Loucy (cell line): ENCODE measurements around the gene OLAH.

ENCODE experiments used
- H2AFZ ChIP-seq: fragments of 200-600 bp; sonication (generic); 2 replicates; pipeline ENCODE4 v1.6.0; 2016; ENCODE audit warnings: antibody characterized with exemption, mild to moderate bottlenecking, low read length, moderate library complexity
- H3F3A ChIP-seq: fragments of 200-600 bp; 2 replicates; pipeline ENCODE4 v1.6.0; 2016; ENCODE audit warnings: antibody characterized with exemption, low read depth, mild to moderate bottlenecking
- H3K27me3 ChIP-seq: fragments of 200-600 bp; sonication (generic); 2 replicates; pipeline ENCODE4 v1.6.1; 2014; ENCODE audit warnings: low read length, mild to moderate bottlenecking; ENCODE audit not compliant: insufficient read depth, poor library complexity, severe bottlenecking
- H3K36me3 ChIP-seq: fragments of 200-600 bp; sonication (generic); 2 replicates; pipeline ENCODE4 v1.6.1; 2016; ENCODE audit warnings: low read length; ENCODE audit not compliant: insufficient read depth
- H3K4me1 ChIP-seq: fragments of 200-600 bp; sonication (generic); 2 replicates; pipeline ENCODE4 v1.5.1; 2014; ENCODE audit warnings: low read length, mild to moderate bottlenecking; ENCODE audit not compliant: insufficient read depth, poor library complexity, severe bottlenecking
- H3K4me2 ChIP-seq: fragments of 200-600 bp; sonication (generic); 2 replicates; pipeline ENCODE4 v1.6.0; 2014; ENCODE audit warnings: antibody characterized with exemption, low read length, low read depth, mild to moderate bottlenecking; ENCODE audit not compliant: poor library complexity, severe bottlenecking
- H3K4me3 ChIP-seq: fragments of 200-600 bp; sonication (generic); 2 replicates; pipeline ENCODE4 v1.5.1; 2014; ENCODE audit warnings: low read length, mild to moderate bottlenecking, mixed read lengths; ENCODE audit not compliant: poor library complexity, severe bottlenecking
- H3K79me2 ChIP-seq: fragments of 200-600 bp; sonication (generic); 2 replicates; pipeline ENCODE4 v1.6.1; 2014; ENCODE audit warnings: low read length; ENCODE audit not compliant: insufficient read depth
- H3K9ac ChIP-seq: fragments of 200-600 bp; sonication (generic); 2 replicates; pipeline ENCODE4 v1.6.0; 2014; ENCODE audit warnings: mild to moderate bottlenecking, low read depth, low read length, moderate library complexity; ENCODE audit not compliant: poor library complexity, severe bottlenecking
- H3K9me2 ChIP-seq: fragments of 200-600 bp; sonication (generic); replicated peaks from 2 replicates; pipeline ENCODE4 v1.6.1; 2016; ENCODE audit warnings: low read depth, low read length, mixed read lengths
- H3K9me3 ChIP-seq: fragments of 200-600 bp; sonication (generic); 2 replicates; pipeline ENCODE4 v1.6.1; 2014; ENCODE audit warnings: mild to moderate bottlenecking, antibody characterized with exemption, low read length, low read depth; ENCODE audit not compliant: insufficient read depth
- H4K20me1 ChIP-seq: fragments of 200-600 bp; sonication (generic); 2 replicates; pipeline ENCODE4 v1.6.0; 2014; ENCODE audit warnings: antibody characterized with exemption, low read length, mild to moderate bottlenecking; ENCODE audit not compliant: insufficient read depth, poor library complexity, severe bottlenecking
- EZH2phosphoT487 ChIP-seq: fragments of 200-600 bp; IDR thresholded peaks from 2 replicates; pipeline ENCODE4 v1.6.1; 2018; ENCODE audit warnings: antibody characterized with exemption, mild to moderate bottlenecking, moderate library complexity, borderline replicate concordance
- TF ChIP-seq, protein P1 (sequence below): fragments of 200-600 bp; sonication (generic); conservative IDR thresholded peaks from 2 replicates; pipeline ENCODE4 v1.5.1; 2014; ENCODE audit warnings: mild to moderate bottlenecking, antibody characterized with exemption, low read length

Gene OLAH

DNA sequence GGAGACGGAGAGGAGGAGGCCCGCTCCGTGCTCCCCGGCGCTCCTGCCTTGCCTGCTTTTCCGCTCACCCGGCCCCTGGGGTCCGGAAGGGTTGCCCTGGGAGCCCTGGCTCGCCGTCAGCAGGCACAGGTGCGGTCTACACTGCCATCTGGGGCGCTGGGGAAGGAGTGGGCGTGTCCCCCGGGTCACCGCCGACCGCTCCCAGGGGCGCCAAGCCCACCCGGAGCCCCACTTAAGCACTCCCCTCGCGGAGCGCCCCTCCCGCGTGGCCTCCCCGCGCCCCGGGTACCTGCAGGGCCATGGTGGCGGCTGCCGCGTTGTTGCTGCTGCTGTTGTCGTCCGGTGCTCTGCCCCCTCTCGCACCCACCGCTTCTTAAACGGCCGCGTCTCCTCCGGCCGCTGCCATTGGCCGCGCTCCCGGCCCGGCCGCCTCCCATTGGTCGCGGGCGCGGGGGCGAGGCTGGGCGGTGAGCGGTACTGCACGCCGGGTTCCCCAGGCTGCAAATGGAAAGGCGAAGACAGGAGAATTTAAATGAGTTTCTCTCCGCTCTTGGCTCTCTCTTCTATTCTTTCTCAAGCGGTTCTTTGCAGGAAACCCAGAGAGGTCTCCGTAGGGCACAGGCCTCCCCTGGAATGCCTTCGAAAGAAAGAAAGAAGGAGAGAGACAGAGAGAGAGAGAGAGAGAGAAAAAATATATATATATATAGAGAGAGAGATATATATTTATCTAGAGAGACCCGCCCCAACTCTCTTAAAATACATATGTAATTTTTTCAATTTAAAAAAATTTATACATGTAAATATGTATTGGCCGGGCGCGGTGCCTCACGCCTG lies 44.9 kb downstream of the OLAH start, which contains the start of gene ACBD7:
TSS of gene ACBD7 (minus strand) at position 349 of the 834 bp plus-strand sequence. CDS start at position 301, 48 bp downstream.
- Histone ChIP-seq H3K36me3 (no peaks in the 10 kb centered on the region), H3K9me3 (no peaks in the 10 kb centered on the region), H4K20me1 (no peaks in the 10 kb centered on the region), H3K9me2 (no peaks in the 10 kb centered on the region), H3K4me1 (peaks cover 36% of the 10 kb centered on the region), H3K4me2 (peak within 1 kb of the TSS; percentile 81), H2AFZ (peak within 1 kb of the TSS; percentile 89), H3K9ac (peak within 1 kb of the TSS; percentile 77), H3K79me2 (peaks cover 32% of the 10 kb centered on the region), H3K4me3 (peak within 1 kb of the TSS; percentile 82), H3K27me3 (no peaks in the 10 kb centered on the region), H3F3A (0 out of 2 replicates have a peak, but pooled peaks cover 2% of the 10 kb centered on the region)
- TF ChIP-seq EZH2phosphoT487: no peak
- TF ChIP-seq, protein P1, sequence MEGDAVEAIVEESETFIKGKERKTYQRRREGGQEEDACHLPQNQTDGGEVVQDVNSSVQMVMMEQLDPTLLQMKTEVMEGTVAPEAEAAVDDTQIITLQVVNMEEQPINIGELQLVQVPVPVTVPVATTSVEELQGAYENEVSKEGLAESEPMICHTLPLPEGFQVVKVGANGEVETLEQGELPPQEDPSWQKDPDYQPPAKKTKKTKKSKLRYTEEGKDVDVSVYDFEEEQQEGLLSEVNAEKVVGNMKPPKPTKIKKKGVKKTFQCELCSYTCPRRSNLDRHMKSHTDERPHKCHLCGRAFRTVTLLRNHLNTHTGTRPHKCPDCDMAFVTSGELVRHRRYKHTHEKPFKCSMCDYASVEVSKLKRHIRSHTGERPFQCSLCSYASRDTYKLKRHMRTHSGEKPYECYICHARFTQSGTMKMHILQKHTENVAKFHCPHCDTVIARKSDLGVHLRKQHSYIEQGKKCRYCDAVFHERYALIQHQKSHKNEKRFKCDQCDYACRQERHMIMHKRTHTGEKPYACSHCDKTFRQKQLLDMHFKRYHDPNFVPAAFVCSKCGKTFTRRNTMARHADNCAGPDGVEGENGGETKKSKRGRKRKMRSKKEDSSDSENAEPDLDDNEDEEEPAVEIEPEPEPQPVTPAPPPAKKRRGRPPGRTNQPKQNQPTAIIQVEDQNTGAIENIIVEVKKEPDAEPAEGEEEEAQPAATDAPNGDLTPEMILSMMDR: 0 out of 2 replicates have a peak, but pooled peaks have one; percentile 10

- no peak overlapping the region for H3K9ac ChIP-seq
- H3K79me2 ChIP-seq: peaks cover 15% of the 10 kb centered on the region
- no peaks in the 10 kb centered on the region for H3K27me3 ChIP-seq
These were observed 47.7 kb downstream of the OLAH start for GRCh38 chr10:15091418-15091817.

DNA sequence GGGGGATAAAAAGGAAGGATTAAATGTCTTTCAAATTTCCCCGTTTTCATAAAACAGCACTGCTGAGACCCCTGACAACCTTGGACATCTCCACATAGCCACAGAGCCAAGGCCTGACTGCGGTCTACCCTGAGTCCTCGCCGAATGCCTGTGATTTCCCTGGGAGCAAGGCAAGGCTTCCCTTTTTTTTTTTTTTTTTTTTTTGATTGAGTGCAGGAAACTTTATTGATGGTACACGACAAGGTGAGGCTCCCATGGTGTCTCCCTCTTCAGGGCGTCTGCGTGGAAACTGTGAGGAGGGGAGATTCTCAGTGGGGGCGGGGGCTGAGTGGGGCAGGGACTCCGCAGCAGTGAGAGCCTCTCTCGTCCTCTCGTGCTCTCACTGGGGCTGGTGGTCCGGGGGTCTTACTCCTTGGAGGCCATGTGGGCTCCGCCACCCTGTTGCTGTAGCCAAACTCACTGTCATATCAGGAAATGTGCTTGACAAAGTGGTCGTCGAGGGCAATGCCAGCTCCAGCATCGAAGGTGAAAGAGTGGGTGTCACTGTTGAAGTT lies 49.2 kb downstream of the OLAH start:
- H3K4me1 ChIP-seq: peaks cover 4% of the 10 kb centered on the region
- TF ChIP-seq, protein P1: no peak
- TF ChIP-seq EZH2phosphoT487: no peak
- no peaks in the 10 kb centered on the region for H3K9me2 ChIP-seq
- H3K27me3 ChIP-seq: no peaks in the 10 kb centered on the region
- H2AFZ ChIP-seq: no peak overlapping the region
- H3K9ac ChIP-seq: no peak overlapping the region
- H3F3A ChIP-seq: no peaks in the 10 kb centered on the region
- no peaks in the 10 kb centered on the region for H3K36me3 ChIP-seq
- H3K4me3 ChIP-seq: no peak overlapping the region
- no peaks in the 10 kb centered on the region for H3K9me3 ChIP-seq
- H3K4me2 ChIP-seq: no peak overlapping the region
- H3K79me2 ChIP-seq: peaks cover 10% of the 10 kb centered on the region
- peaks cover 7% of the 10 kb centered on the region for H4K20me1 ChIP-seq

More at GRCh38 chr10:15091418-15091817, 47.7 kb downstream of the OLAH start:
- peaks cover 15% of the 10 kb centered on the region for H3K4me1 ChIP-seq
- no peaks in the 10 kb centered on the region for H4K20me1 ChIP-seq
- no peak overlapping the region for H3K4me2 ChIP-seq
- TF ChIP-seq EZH2phosphoT487: no peak
- TF ChIP-seq, protein P1: no peak
- no peak overlapping the region for H2AFZ ChIP-seq
- no peaks in the 10 kb centered on the region for H3K9me3 ChIP-seq
- no peaks in the 10 kb centered on the region for H3K36me3 ChIP-seq
- no peaks in the 10 kb centered on the region for H3K9me2 ChIP-seq
- no peak overlapping the region for H3K4me3 ChIP-seq
- no peaks in the 10 kb centered on the region for H3F3A ChIP-seq
